Measurements from ENCODE around the gene NKD2. TPM values are rescaled to one million over a fixed set of nuclear protein-coding genes. Genes with fewer than 3 reads are reported as not detected.

NKD2 gene
- total RNA-seq, 1 donor from 2014 or later: 28.3 TPM

GRCh38 chr5:1034986-1035385 is 26.4 kb downstream of the NKD2 start:
- Mint-ChIP-seq H3K9me3 (ENCODE audit: low read depth) (peaks cover 3% of the 10 kb centered on the region), H3K27ac (no peak overlapping the region), H3K4me1 (ENCODE audit: low read depth) (no peaks in the 10 kb centered on the region), H3K4me3 (ENCODE audit: low read depth) (no peak overlapping the region), H3K36me3 (ENCODE audit: insufficient read depth) (peaks cover 17% of the 10 kb centered on the region), H3K27me3 (no peaks in the 10 kb centered on the region)
- TF ChIP-seq, protein P1, sequence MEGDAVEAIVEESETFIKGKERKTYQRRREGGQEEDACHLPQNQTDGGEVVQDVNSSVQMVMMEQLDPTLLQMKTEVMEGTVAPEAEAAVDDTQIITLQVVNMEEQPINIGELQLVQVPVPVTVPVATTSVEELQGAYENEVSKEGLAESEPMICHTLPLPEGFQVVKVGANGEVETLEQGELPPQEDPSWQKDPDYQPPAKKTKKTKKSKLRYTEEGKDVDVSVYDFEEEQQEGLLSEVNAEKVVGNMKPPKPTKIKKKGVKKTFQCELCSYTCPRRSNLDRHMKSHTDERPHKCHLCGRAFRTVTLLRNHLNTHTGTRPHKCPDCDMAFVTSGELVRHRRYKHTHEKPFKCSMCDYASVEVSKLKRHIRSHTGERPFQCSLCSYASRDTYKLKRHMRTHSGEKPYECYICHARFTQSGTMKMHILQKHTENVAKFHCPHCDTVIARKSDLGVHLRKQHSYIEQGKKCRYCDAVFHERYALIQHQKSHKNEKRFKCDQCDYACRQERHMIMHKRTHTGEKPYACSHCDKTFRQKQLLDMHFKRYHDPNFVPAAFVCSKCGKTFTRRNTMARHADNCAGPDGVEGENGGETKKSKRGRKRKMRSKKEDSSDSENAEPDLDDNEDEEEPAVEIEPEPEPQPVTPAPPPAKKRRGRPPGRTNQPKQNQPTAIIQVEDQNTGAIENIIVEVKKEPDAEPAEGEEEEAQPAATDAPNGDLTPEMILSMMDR (IDR thresholded peaks at IDR 0.05; ENCODE audit: unreplicated experiment): no peak
- DNase-seq (ENCODE audit: low spot score, unreplicated experiment): no peak

DNA sequence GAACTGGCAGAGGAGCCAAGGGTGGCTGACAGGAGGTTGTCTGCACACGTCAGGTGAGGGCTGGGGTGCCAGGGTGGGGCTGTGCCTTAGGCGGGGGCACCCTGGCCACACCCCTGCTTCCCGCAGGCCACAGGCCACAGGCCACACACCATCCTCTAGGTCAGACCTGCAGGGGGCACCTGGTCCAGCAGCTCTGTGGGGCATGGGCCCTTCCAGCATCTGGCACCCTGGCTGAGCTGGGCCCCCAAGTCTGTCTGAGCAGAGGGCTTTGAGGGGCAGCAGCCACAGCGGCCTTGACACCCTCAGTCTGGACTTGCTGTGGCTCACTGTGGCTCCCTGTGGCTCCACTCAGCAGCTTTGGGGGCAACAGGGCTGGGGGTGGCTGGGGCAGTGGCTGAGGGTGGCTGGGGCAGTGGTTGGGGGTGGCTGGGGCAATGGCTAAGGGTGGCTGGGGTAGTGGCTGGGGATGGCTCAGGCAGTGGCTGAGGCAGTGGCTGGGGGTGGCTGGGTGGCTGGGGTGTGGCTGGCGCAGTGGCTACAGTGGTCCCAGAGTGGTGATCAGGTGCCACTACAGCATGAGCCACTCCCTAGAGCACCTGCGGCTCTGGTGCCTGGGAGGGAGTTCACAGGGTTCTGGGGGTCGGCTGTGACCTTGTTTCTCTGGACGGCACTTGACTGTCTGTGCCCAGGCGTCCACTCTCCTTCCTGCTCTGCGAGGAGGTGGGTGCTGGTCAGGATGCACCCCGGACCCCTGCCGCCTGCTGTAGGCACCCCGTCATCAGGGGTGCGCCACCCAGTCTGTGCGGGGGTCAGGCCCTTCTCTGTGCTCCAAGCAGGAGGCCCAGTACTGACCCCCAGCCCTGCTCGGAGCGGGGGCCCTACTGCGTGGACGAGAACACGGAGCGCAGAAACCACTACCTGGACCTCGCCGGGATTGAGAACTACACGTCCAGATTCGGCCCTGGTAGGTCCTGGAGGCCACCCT is 27.1 kb downstream of the NKD2 start:
- Mint-ChIP-seq H3K27me3 (no peaks in the 10 kb centered on the region), H3K9me3 (ENCODE audit: low read depth) (peaks cover 7% of the 10 kb centered on the region), H3K4me1 (ENCODE audit: low read depth) (no peaks in the 10 kb centered on the region), H3K36me3 (ENCODE audit: insufficient read depth) (peaks cover 20% of the 10 kb centered on the region), H3K27ac (no peak overlapping the region), H3K4me3 (ENCODE audit: low read depth) (no peak overlapping the region)
- TF ChIP-seq, protein P1 (IDR thresholded peaks at IDR 0.05; ENCODE audit: unreplicated experiment): no peak
- no peak for DNase-seq (ENCODE audit: low spot score, unreplicated experiment)

DNA sequence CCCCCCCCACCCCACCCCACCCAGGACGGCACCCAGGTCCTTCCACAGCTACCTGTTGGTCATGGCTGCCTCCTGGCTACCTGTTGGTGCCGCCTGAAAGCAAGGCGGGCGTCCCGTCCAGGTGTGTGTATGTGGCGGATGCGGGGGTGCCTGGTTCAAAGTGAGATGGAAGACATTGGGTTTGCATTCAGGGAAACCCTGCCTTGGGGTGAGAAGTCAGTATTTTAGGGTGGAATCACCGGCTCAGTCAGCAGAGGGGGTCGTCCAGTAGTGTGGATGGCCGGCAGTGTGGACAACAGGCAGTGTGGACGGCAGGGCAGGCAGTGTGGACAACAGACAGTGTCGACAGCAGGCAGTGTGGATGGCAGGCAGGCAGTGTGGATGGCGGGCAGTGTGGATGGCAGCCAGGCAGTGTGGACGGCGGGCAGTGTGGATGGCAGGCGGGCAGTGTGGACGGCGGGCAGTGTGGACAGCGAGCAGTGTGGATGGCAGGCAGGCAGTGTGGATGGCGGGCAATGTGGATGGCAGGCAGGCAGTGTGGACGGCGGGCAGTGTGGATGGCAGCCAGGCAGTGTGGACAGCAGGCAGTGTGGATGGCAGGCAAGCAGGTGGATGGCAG is 28.0 kb downstream of the NKD2 start:
- H3K36me3 Mint-ChIP-seq (ENCODE audit: insufficient read depth): peaks cover 26% of the 10 kb centered on the region
- TF ChIP-seq, protein P1 (IDR thresholded peaks at IDR 0.05; ENCODE audit: unreplicated experiment): no peak
- H3K4me3 Mint-ChIP-seq (ENCODE audit: low read depth): no peak overlapping the region
- peaks cover 16% of the 10 kb centered on the region for H3K9me3 Mint-ChIP-seq (ENCODE audit: low read depth)
- H3K4me1 Mint-ChIP-seq (ENCODE audit: low read depth): no peaks in the 10 kb centered on the region
- no peaks in the 10 kb centered on the region for H3K27me3 Mint-ChIP-seq
- H3K27ac Mint-ChIP-seq: peak overlapping the region; percentile 80
- DNase-seq (ENCODE audit: low spot score, unreplicated experiment): no peak

DNA sequence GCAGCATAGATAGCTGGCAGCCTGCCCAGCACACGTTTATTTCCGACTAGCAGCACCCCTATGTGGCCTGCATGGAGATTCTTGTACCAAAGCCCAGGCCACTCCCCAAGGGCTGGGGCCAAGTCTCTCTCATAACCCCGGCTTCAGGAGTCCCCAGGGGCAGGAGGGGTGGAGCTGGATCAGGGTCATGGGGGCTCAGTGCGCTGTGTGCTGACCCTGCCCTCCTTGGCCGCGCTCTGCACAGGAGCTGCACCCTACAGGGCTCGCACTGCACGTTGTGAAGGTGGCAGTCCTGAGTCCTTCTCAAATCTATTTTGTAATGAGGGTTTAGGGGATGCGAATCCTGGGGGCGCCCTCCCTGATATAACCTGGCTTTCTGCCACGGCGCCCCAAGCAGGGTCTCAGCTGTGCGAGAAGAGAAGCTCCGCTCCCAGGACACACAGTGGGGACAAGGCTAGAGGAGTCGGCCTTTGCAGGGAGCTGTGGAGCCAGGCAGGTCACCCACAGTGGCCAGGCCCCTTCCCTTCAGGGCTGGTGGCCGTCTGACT is 28.6 kb downstream of the NKD2 start:
- Mint-ChIP-seq H3K36me3 (ENCODE audit: insufficient read depth) (peaks cover 26% of the 10 kb centered on the region), H3K4me1 (ENCODE audit: low read depth) (no peaks in the 10 kb centered on the region), H3K27ac (peak overlapping the region; percentile 80), H3K9me3 (ENCODE audit: low read depth) (peaks cover 22% of the 10 kb centered on the region), H3K27me3 (no peaks in the 10 kb centered on the region), H3K4me3 (ENCODE audit: low read depth) (no peak overlapping the region)
- DNase-seq (ENCODE audit: low spot score, unreplicated experiment): no peak
- TF ChIP-seq, protein P1 (IDR thresholded peaks at IDR 0.05; ENCODE audit: unreplicated experiment): no peak

DNA sequence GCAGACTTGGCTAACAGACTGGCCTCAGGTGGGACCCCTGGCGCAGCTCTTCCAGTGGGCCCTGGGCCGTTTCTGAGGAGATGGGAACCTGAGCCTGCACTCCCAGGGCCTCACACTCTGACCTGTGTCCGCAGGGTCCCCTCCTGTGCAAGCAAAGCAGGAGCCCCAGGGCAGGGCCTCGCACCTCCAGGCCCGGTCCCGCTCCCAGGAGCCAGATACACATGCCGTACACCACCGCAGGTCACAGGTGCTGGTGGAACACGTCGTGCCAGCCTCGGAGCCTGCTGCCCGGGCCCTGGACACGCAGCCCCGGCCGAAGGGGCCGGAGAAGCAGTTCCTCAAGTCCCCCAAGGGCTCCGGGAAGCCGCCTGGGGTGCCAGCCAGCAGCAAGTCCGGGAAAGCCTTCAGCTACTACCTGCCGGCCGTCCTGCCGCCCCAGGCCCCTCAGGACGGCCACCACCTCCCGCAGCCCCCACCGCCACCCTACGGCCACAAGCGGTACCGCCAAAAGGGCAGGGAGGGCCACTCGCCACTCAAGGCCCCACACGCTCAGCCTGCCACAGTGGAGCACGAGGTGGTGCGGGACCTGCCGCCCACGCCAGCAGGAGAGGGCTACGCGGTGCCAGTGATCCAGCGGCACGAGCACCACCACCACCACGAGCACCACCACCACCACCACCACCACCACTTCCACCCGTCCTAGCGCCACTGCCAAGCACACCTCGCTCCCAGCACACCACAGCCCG is 29.2 kb downstream of the NKD2 start:
- Mint-ChIP-seq H3K4me1 (ENCODE audit: low read depth) (no peaks in the 10 kb centered on the region), H3K27ac (no peak overlapping the region), H3K27me3 (no peaks in the 10 kb centered on the region), H3K36me3 (ENCODE audit: insufficient read depth) (peaks cover 26% of the 10 kb centered on the region), H3K4me3 (ENCODE audit: low read depth) (no peak overlapping the region), H3K9me3 (ENCODE audit: low read depth) (peaks cover 28% of the 10 kb centered on the region)
- TF ChIP-seq, protein P1 (IDR thresholded peaks at IDR 0.05; ENCODE audit: unreplicated experiment): no peak
- DNase-seq (ENCODE audit: low spot score, unreplicated experiment): no peak
